Measurements from ENCODE around the gene SUSD1. TPM values are rescaled to one million over a fixed set of nuclear protein-coding genes. Genes with fewer than 3 reads are reported as not detected.
"Not testable (repeated sequence)": the region's sequence is repeated elsewhere in the genome, so short reads cannot be mapped to it uniquely, and the experiment has no call there.

SUSD1 gene
- total RNA-seq, 3 donors from 2014 or later, result 6.4 to 17.3 (median 13.1) TPM

DNA sequence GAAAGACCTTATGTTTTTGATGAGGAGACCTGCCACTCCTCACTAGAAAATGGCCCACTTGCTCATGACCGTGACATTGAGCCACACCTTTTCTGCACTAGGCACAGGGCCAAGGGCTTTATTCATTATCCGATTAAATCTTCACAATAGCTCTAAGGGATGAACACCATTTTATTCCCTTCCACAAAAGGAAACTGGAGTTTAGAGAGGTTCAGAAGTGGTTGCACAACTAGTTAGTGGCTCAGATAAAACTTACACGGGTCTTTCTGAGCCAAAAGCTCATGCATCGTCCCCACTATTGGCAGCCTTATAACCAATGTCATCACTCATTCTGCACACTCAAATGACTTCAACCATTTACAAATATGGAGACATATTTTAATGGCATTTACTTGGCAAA, 39.4 kb downstream of the SUSD1 start:
- Histone ChIP-seq H3K4me3 (no peak overlapping the region), H3K27me3 (no peaks in the 10 kb centered on the region), H3K36me3 (no peaks in the 10 kb centered on the region), H3K9me3 (no peaks in the 10 kb centered on the region), H3K4me1 (no peaks in the 10 kb centered on the region), H3K27ac (no peak overlapping the region)
- no peak for DNase-seq (ENCODE audit: low spot score in 2 of 2)
- intact Hi-C loops (cut with DNase I; ENCODE audit: low total_unique reads), result no loop called here
- TF ChIP-seq, protein P1, sequence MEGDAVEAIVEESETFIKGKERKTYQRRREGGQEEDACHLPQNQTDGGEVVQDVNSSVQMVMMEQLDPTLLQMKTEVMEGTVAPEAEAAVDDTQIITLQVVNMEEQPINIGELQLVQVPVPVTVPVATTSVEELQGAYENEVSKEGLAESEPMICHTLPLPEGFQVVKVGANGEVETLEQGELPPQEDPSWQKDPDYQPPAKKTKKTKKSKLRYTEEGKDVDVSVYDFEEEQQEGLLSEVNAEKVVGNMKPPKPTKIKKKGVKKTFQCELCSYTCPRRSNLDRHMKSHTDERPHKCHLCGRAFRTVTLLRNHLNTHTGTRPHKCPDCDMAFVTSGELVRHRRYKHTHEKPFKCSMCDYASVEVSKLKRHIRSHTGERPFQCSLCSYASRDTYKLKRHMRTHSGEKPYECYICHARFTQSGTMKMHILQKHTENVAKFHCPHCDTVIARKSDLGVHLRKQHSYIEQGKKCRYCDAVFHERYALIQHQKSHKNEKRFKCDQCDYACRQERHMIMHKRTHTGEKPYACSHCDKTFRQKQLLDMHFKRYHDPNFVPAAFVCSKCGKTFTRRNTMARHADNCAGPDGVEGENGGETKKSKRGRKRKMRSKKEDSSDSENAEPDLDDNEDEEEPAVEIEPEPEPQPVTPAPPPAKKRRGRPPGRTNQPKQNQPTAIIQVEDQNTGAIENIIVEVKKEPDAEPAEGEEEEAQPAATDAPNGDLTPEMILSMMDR (IDR thresholded peaks at IDR 0.05), result no peak
- no peak for TF ChIP-seq POLR2AphosphoS5 (IDR thresholded peaks at IDR 0.05)
- no peak for TF ChIP-seq POLR2A (IDR thresholded peaks at IDR 0.05)

DNA sequence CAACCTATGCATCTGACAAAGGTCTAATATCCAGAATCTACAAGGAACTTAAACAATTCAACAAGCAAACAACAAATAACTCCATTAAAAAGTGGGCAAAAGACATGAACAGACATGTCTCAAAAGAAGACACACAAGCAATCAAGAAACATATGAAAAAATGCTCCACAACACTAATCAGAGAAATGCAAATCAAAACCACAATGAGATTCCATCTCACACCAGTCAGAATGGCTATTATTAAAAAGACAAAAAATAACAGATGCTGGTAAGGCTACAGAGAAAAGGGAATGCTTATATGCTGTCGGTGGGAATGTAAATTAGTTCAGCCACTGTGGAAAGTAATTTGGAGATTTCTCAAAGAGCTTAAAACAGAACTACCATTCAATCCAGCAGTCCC, 41.3 kb downstream of the SUSD1 start:
- H3K4me3 ChIP-seq; H3K36me3 ChIP-seq; H3K27ac ChIP-seq; intact Hi-C loops (cut with DNase I; ENCODE audit: low total_unique reads); DNase-seq (ENCODE audit: low spot score in 2 of 2); H3K4me1 ChIP-seq; H3K27me3 ChIP-seq; H3K9me3 ChIP-seq: not testable (repeated sequence)

DNA sequence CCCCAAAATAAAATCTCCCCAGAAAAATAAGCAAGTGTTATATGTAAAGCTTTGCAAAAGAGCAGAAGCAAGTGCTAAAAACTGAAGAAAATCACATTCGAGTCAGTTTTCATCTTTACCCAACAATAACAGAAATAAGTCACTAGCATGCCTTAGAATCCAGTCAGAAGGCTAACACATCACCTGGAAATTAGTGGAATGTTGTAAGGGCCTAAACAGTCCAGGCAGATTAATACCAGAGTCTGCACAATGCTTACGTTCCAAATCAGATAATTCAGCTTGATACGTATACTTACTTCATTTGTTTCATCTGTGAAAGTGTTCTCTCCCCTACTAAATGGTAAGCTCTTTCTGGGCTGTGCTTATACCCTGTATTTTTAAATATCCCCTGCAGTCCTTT, 42.7 kb downstream of the SUSD1 start:
- DNase-seq (ENCODE audit: low spot score in 2 of 2), result no peak
- TF ChIP-seq POLR2A (IDR thresholded peaks at IDR 0.05) (no peak), POLR2AphosphoS5 (IDR thresholded peaks at IDR 0.05) (no peak)
- TF ChIP-seq, protein P1 (IDR thresholded peaks at IDR 0.05), result no peak

DNA sequence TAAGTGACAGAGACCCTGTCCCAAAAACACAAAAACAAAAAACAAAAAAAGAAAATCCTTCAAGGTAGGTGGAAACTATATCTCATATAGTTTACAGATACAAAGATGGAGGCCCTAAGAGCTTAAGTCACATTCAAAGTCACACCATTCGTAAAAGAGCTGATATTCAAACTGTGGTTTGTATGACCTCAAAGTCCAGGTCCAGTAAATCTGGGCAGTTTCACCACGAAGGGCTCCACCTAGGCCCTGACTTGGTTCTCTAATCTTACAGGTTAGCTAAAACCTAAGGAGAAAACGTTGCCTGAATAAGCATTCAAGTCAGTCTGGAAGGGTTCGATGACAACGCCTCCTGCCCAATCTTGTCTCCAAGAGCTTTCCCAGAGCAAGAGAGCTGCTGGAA, 44.1 kb downstream of the SUSD1 start:
- H3K4me3 ChIP-seq, result no peak overlapping the region
- intact Hi-C loops (cut with DNase I; ENCODE audit: low total_unique reads), result no loop called here

More for the DNA sequence above, 42.7 kb downstream of the SUSD1 start:
- H3K36me3 ChIP-seq, result no peaks in the 10 kb centered on the region
- intact Hi-C loops (cut with DNase I; ENCODE audit: low total_unique reads), result no loop called here
- H3K4me1 ChIP-seq, result no peaks in the 10 kb centered on the region
- no peak overlapping the region for H3K27ac ChIP-seq
- no peak overlapping the region for H3K4me3 ChIP-seq
- H3K9me3 ChIP-seq, result no peaks in the 10 kb centered on the region
- no peaks in the 10 kb centered on the region for H3K27me3 ChIP-seq

DNA sequence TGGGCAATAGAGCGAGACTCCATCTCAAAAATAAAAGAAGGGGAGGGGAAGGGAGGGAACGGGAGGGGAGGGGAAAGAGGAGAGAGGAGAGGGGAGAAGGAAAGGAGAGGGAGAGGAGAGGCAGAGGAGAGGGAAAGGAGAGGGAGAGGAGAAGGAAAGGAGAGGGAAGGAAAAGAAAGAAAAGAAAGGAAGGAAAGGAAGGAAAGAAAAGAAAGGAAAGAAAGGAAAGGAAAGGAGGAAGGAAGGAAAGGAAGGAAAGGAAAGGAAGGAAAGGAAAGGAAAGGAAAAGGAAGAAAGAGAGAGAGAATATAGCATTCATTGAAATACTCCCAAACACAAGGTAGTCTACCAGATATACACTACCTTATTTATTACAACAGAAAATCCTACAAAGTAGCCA, 44.8 kb downstream of the SUSD1 start:
- H3K27me3 ChIP-seq, result no peaks in the 10 kb centered on the region
- H3K4me1 ChIP-seq, result no peaks in the 10 kb centered on the region
- intact Hi-C loops (cut with DNase I; ENCODE audit: low total_unique reads), result no loop called here
- no peaks in the 10 kb centered on the region for H3K36me3 ChIP-seq
- no peak for DNase-seq (ENCODE audit: low spot score in 2 of 2)
- H3K4me3 ChIP-seq, result no peak overlapping the region
- TF ChIP-seq, protein P1 (IDR thresholded peaks at IDR 0.05), result no peak
- no peak for TF ChIP-seq POLR2A (IDR thresholded peaks at IDR 0.05)
- no peak for TF ChIP-seq POLR2AphosphoS5 (IDR thresholded peaks at IDR 0.05)
- H3K27ac ChIP-seq, result no peak overlapping the region
- H3K9me3 ChIP-seq, result no peaks in the 10 kb centered on the region

More for the DNA sequence above, 44.1 kb downstream of the SUSD1 start:
- Histone ChIP-seq H3K27ac (no peak overlapping the region), H3K27me3 (no peaks in the 10 kb centered on the region), H3K4me1 (no peaks in the 10 kb centered on the region), H3K36me3 (no peaks in the 10 kb centered on the region), H3K9me3 (no peaks in the 10 kb centered on the region)
- DNase-seq (ENCODE audit: low spot score in 2 of 2), result no peak
- TF ChIP-seq POLR2A (IDR thresholded peaks at IDR 0.05), result no peak
- TF ChIP-seq, protein P1 (IDR thresholded peaks at IDR 0.05), result no peak
- TF ChIP-seq POLR2AphosphoS5 (IDR thresholded peaks at IDR 0.05), result no peak

DNA sequence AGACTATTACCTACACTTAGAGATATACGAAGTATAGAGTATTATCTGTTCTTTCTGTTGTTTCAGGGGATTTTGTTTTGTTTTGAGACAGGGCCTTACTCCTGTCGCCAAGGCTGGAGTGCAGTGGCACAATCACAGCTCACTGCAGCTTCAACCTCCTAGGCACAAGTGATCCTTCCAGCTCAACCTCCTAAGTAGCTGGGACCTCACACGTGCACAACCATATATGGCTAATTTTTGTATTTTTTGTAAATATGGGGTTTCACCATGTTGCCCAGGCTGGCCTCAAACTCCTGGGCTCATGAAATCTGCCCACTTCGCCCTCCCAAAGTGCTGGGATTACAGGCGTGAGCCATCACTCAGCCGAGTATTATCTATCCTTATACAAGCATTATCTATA, 45.9 kb downstream of the SUSD1 start:
- TF ChIP-seq POLR2AphosphoS5 (IDR thresholded peaks at IDR 0.05), result no peak
- TF ChIP-seq, protein P1 (IDR thresholded peaks at IDR 0.05), result no peak
- TF ChIP-seq POLR2A (IDR thresholded peaks at IDR 0.05), result no peak
- intact Hi-C loops (cut with DNase I; ENCODE audit: low total_unique reads), result no loop called here
- DNase-seq (ENCODE audit: low spot score in 2 of 2), result no peak

DNA sequence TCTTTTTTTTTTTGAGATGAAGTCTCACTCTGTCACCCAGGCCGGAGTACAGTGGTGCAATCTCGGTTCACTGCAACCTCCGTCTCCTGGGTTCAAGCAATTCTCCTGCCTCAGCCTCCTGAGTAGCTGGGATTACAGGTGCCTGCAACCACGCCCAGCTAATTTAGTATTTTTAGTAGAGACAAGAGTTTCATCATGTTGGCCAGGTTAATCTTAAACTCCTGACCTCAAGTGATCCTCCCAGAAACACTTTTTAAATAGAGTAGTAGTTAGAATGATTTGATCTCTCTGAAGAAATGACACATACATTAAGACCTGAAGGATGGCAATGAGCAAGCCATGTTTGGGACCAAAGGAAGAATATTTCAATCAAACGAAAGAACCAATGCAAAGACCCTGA, 46.7 kb downstream of the SUSD1 start:
- H3K4me3 ChIP-seq; H3K27ac ChIP-seq; intact Hi-C loops (cut with DNase I; ENCODE audit: low total_unique reads); H3K27me3 ChIP-seq; DNase-seq (ENCODE audit: low spot score in 2 of 2); H3K4me1 ChIP-seq; H3K9me3 ChIP-seq; H3K36me3 ChIP-seq: not testable (repeated sequence)

More for the DNA sequence above, 45.9 kb downstream of the SUSD1 start:
- no peaks in the 10 kb centered on the region for H3K9me3 ChIP-seq
- no peak overlapping the region for H3K4me3 ChIP-seq
- H3K27me3 ChIP-seq, result no peaks in the 10 kb centered on the region
- H3K27ac ChIP-seq, result no peak overlapping the region
- no peaks in the 10 kb centered on the region for H3K4me1 ChIP-seq
- no peaks in the 10 kb centered on the region for H3K36me3 ChIP-seq
